GM18858 (cell line): ENCODE results near the gene PPP2R3C.
"Not testable (repeated sequence)": the region's sequence is repeated elsewhere in the genome, so short reads cannot be mapped to it uniquely, and the experiment has no call there.

Experiments used
- ATAC-seq: cut with Tn5 transposase; IDR thresholded peaks from one replicate; pipeline ENCODE4 v1.9.1; 2021; ENCODE audit not compliant: unreplicated experiment

The PPP2R3C gene

GRCh38 chr14:35065731-35066130 is 56.1 kb downstream of the PPP2R3C start:
- not testable (repeated sequence) for ATAC-seq

GRCh38 chr14:35061113-35061791 is 60.5 kb downstream of the PPP2R3C start:
- ATAC-seq = not testable (repeated sequence)

- ATAC-seq = no peak
Measured at GRCh38 chr14:35052637-35053036, 69.2 kb downstream of the PPP2R3C start.

GRCh38 chr14:35051796-35052195 is 70.0 kb downstream of the PPP2R3C start:
- ATAC-seq = no peak

- no peak for ATAC-seq
Measured at GRCh38 chr14:35050652-35051051, 71.1 kb downstream of the PPP2R3C start.

- no peak for ATAC-seq
Measured at GRCh38 chr14:35047976-35048513, 73.7 kb downstream of the PPP2R3C start.

- ATAC-seq = peak; percentile 16
Measured at GRCh38 chr14:35046751-35047536, 74.8 kb downstream of the PPP2R3C start.

- peak; percentile 86 for ATAC-seq
Measured at GRCh38 chr14:35046048-35046750, 75.6 kb downstream of the PPP2R3C start, which contains the start of gene FAM177A1. FAM177A1 (plus strand) TSS chr14:35046272; CDS start chr14:35046464, 192 bp downstream.

- ATAC-seq = no peak
Measured at GRCh38 chr14:35045798-35046047, 76.1 kb downstream of the PPP2R3C start.

- no peak for ATAC-seq
Measured at GRCh38 chr14:35044939-35045797, 76.6 kb downstream of the PPP2R3C start.

- ATAC-seq = no peak
Measured at GRCh38 chr14:35043046-35043445, 78.7 kb downstream of the PPP2R3C start.

GRCh38 chr14:35042632-35043031 is 79.2 kb downstream of the PPP2R3C start:
- no peak for ATAC-seq

- not testable (repeated sequence) for ATAC-seq
Measured at GRCh38 chr14:35038312-35038711, 83.5 kb downstream of the PPP2R3C start.
